NCI-H128 (cell line): ENCODE data around the gene PTGFRN.

Experiments used
- DNase-seq: peaks from one replicate; lab custom pipeline; 2025; ENCODE audit not compliant: unreplicated experiment; lab: John Stamatoyannopoulos, UW

Gene PTGFRN

GRCh38 chr1:116941670-116942069, 32.0 kb downstream of the PTGFRN start:
- DNase-seq = no peak

DNA sequence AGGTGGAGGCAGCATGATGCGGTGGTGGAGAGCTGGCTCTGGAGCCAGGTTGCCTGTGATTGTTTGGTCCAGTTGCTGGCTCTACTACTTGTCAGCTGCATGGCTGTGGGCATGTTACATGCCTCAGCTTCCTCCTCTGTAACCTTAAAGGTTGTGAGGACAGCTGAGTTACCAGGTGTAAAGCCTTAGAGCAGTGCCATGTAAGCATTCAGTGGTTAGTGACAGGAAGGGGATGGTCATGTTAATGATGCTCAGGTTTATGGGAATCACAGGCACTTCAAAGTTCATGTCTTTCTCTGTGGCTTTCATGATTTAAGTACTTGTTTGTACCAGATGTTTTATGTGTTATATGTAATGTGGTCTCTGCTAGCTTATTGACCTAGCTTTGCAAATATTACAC, 32.6 kb downstream of the PTGFRN start:
- DNase-seq = no peak

DNA sequence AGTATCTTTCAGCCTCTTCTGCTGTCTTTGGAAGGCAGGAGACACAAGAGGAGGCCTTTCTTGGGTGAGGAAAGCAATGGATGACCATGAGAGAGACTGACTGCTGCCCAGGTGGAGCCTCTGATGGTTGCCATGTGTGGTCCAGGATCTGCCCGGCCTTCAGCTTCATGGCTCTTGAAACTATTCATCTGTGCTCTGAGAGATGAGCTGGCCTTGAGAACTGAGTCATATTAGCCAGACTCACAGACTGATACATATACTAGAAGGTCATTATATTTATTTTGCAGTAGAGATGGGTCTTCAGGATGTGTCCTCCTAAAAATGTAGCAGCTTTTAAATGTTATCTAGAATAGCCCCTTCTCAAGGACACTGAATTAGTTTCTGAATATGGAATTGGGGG, 33.7 kb downstream of the PTGFRN start:
- no peak for DNase-seq

- DNase-seq = no peak
These were observed 34.9 kb downstream of the PTGFRN start for GRCh38 chr1:116944613-116945012.

DNA sequence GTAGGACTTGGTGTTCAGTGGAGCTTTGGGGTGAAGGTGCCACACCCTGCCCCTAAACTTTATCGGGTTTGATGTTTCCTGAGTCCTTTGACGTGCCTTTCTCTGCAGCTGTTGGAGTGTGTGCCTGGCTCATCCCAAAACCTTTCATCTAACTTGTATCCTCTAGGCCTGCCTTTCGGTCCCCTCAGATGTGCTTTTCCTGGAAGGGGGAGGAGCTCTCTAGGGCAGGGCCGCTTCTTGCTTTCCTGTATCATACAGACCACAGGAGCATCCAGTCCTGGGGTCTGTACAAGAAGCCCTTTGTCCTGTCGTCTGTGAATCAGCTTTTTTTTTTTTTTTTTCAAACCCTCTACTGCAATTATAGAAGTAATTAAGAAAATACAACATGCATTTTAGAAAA, 35.7 kb downstream of the PTGFRN start:
- DNase-seq = no peak

DNA sequence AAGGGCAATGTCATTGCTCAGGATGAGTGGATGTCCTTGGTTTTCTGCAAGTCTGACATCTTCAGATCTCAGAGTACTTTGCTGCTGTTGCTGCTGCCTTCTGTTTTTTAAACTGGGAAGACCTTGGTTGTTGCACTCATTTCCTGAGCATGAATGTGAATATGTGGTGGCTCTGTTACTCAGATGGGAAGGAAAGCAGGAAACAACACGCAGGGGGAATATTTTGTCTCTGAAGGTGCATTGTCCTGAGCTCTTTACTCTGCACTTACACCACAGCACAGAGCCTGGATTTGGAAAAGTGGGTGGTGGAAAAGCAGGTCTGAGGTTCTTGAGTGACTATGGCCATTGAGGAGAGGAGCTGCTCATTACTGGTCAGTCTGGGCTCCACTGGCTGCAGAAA, 36.3 kb downstream of the PTGFRN start:
- no peak for DNase-seq

GRCh38 chr1:116947092-116947860, 37.6 kb downstream of the PTGFRN start:
- DNase-seq = no peak

- no peak for DNase-seq
These were observed 38.3 kb downstream of the PTGFRN start for GRCh38 chr1:116948046-116948445.

GRCh38 chr1:116948642-116949041, 38.9 kb downstream of the PTGFRN start:
- DNase-seq = no peak

DNA sequence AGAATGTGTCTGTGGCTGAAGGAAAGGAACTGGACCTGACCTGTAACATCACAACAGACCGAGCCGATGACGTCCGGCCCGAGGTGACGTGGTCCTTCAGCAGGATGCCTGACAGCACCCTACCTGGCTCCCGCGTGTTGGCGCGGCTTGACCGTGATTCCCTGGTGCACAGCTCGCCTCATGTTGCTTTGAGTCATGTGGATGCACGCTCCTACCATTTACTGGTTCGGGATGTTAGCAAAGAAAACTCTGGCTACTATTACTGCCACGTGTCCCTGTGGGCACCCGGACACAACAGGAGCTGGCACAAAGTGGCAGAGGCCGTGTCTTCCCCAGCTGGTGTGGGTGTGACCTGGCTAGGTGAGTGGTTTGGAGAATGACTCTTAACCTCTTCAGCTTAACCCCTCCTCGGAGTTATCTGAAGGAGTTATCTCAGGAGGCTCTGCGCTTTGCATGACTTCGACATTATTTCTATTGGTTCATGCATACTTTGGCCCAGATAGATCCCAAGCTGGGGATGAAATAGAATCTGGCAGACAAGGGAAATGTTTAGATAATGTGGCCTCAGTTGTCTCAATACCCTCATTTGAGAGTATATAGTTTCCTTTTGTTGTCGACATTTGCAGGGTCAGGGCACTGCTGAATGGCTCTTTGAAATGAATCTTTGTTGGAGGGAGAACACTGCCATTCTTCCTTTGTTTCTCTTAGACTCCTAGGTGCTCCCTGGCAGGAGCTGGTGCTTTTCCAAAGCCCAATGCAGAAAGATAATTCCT, 39.7 kb downstream of the PTGFRN start:
- no peak for DNase-seq

- DNase-seq = no peak
These were observed 40.9 kb downstream of the PTGFRN start for GRCh38 chr1:116950517-116951199.

DNA sequence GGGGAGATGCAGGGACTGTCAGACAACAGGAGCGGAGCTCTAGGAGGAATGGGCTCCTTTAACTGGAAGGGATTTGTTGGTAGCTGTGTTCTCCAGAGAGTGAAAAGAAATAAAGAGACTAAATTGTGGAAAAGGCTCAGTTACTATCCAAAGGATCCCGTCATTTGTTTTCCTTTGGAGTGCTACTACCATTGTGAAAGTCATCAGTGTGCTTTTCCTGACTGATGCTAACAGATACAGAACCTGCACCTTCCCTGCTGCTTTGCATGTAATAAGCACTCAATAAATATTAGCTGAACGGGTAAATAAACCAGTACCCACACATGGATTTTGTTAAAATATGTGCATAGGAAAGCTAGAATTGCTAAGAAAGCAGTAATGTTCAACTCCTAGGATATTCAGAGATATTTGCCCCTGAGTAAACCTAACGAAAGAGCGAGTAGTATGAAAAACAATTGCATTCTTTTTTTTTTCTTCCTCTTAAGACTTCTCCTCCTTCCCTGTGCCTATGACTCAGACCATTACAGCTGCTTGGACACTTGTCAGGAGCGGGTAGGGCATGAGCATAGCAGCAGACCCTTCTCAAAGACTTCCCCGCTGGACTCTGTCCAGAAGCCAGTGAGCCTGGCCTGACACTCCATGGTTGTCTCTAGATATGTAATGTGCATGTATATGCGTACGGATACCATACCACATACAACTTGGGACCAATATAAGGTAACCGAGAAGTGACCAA, 41.7 kb downstream of the PTGFRN start:
- DNase-seq = no peak

DNA sequence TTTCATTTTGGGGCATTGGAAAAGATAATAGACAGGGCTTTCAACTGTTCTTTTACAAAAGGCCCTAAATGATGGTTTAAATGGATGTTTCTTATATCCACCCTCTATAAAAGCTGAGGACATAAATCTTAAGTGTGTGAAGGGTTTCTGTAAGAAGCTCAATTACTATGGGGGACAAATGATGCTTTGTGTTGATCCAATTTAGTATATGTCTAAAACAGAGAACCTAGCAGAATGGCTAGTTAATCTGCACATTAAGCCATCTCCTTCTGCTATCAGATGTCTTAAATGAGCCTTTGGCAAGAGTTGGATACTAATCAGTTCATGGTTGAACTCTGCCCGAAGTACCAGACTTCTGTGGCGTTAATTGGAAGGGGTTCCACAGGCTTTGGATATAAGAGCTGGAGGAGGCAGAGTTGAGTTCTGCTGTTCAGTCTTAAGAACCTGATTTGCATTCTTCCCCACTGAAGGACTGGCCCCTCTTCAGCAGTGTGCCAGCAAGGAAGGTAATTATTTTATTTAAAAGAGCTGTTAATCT, 43.1 kb downstream of the PTGFRN start:
- DNase-seq = no peak

DNA sequence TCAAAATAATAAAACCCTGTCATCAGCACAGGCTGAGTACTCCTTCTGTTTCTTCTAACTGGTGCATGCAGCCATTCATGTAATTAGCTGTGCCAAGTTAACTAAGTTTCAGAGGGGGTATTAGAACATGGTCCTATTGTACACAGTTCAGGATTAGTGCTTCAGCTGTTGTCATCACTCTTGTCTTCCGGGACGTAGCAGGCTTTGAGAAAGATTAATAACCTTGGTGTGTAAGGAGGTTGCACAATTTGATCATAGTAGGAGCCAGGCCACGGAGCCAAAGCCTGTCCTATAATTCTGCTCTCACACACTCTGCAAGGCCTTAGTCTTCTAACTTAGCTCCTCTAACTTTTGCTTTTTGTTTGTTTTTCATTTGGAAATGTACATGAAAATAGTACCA, 44.7 kb downstream of the PTGFRN start:
- DNase-seq = no peak

GRCh38 chr1:116956378-116956777, 46.7 kb downstream of the PTGFRN start:
- DNase-seq = no peak

GRCh38 chr1:116957646-116958045, 47.9 kb downstream of the PTGFRN start:
- no peak for DNase-seq

- no peak for DNase-seq
These were observed 48.4 kb downstream of the PTGFRN start for GRCh38 chr1:116958110-116958509.

DNA sequence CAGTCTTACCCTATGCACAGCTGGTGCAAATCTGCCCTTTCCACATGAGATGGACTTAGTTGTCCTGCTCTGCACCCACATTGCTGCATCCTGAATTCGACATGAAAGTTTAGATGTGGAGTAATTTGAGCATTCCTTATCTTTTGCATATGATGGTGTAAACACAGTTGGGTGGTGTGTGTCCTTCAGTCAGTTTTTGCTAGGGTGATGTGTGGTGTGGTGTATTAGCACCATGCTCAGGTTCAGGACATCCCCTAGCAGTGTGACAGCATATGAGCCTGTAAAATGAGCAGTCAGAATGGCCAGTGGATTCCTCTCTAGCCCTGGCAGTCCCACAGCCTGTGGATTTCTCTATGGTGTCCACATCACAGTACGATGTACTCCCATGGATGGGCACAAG, 49.3 kb downstream of the PTGFRN start:
- DNase-seq = no peak

DNA sequence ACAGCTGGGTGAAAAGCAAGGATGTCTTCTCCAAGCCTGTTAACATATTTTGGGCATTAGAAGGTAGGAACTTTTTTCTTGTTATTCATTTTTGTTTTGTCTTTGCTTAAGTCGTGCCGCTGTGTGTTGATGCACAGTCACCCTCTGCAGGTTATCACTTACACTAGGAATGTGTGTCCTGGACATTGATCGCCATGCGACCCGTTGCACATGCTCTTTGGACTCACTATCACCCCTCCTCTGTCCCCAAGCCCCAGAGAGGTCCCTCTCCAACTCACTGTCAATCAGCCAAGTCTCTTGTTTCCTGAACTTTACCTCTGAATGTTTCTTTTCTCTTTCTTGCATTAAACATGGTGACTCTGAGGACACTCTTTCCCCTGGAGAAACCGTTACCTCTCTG, 51.9 kb downstream of the PTGFRN start:
- no peak for DNase-seq

DNA sequence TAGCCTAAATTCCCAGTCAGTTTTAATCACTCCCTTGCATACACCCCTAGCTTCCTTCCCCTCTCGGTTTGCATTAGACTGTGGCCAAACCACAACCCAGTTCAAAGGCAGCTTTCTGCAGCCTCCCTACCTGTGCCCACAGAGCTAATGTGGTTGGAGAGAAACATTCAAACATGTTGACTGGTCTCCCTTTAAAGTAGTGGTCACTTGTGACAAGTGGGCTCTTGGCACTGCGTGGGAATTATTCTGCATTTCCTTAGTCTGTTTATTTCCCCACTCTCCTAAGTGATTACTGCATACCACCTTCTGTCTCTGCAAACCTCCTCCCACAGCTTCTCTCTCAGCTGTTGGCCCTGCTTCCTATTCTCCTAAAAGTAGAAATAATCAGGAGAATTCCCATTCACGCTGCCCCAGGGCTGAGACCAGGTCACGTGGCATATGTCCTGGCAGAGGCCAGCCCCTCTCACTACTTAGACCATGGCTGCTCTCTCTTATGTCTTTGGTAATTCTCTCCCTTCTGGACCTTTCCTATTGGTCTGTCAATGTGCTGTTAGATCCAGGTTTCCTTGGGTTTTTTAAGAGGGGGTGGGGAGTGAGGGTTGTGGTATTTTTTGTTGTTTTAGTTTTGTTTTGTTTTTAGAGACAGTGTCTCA, 53.4 kb downstream of the PTGFRN start:
- DNase-seq = no peak

GRCh38 chr1:116966791-116967190, 57.1 kb downstream of the PTGFRN start:
- DNase-seq = no peak
